Measurements from ENCODE around the gene DGKQ.
"Not testable (repeated sequence)": the region's sequence is repeated elsewhere in the genome, so short reads cannot be mapped to it uniquely, and the experiment has no call there.

DGKQ gene

GRCh38 chr4:1002131-1002630, 28.8 kb upstream of the DGKQ start:
- DNase-seq (ENCODE audit: extremely low read depth, insufficient read length) = no peak
- Histone ChIP-seq H3K27me3 (replicated peaks; ENCODE audit: control insufficient read depth, insufficient read depth, low read length) (peaks cover 5% of the 10 kb centered on the region), H3K4me3 (replicated peaks; ENCODE audit: low read depth, low read length) (no peak overlapping the region), H3K36me3 (ENCODE audit: control insufficient read depth, insufficient read depth, low read length) (no peaks in the 10 kb centered on the region)
- TF ChIP-seq, protein P1, sequence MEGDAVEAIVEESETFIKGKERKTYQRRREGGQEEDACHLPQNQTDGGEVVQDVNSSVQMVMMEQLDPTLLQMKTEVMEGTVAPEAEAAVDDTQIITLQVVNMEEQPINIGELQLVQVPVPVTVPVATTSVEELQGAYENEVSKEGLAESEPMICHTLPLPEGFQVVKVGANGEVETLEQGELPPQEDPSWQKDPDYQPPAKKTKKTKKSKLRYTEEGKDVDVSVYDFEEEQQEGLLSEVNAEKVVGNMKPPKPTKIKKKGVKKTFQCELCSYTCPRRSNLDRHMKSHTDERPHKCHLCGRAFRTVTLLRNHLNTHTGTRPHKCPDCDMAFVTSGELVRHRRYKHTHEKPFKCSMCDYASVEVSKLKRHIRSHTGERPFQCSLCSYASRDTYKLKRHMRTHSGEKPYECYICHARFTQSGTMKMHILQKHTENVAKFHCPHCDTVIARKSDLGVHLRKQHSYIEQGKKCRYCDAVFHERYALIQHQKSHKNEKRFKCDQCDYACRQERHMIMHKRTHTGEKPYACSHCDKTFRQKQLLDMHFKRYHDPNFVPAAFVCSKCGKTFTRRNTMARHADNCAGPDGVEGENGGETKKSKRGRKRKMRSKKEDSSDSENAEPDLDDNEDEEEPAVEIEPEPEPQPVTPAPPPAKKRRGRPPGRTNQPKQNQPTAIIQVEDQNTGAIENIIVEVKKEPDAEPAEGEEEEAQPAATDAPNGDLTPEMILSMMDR (IDR thresholded peaks at IDR 0.05; ENCODE audit: insufficient read depth, low read length, poor library complexity, severe bottlenecking) = no peak

GRCh38 chr4:1001561-1002130, 28.3 kb upstream of the DGKQ start:
- Histone ChIP-seq H3K4me3 (replicated peaks; ENCODE audit: low read depth, low read length) (no peak overlapping the region), H3K36me3 (ENCODE audit: control insufficient read depth, insufficient read depth, low read length) (no peaks in the 10 kb centered on the region), H3K27me3 (replicated peaks; ENCODE audit: control insufficient read depth, insufficient read depth, low read length) (peaks cover 5% of the 10 kb centered on the region)
- TF ChIP-seq, protein P1 (IDR thresholded peaks at IDR 0.05; ENCODE audit: insufficient read depth, low read length, poor library complexity, severe bottlenecking) = no peak
- no peak for DNase-seq (ENCODE audit: extremely low read depth, insufficient read length)

DNA sequence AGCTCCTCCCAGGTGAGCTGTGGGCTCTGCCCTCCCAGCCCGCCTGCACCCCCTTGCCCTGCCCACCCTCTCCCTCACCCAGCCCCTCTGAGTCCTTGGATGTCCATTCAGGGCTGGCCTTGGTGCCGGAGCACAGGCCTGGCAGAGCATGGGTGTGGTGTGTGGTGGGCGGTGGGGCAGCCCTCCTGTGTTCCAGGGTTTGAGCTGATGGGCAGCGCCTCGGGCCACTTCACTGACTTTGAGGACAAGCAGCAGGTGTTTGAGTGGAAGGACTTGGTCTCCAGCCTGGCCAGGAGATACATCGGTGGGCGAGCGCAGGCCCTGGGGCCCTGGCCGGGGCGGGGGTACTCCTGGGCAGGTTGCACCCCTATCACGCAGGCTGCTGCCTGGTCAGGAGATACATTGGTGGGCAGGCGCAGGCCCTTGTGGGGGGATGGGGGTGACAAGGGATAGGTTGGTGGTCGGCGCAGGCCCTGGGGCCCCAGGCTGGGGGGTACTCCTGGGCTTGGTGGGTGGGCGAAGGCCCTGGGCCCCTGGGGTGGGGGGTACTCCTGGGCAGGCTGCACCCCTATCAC, 27.4 kb upstream of the DGKQ start:
- Histone ChIP-seq H3K4me3 (replicated peaks; ENCODE audit: low read depth, low read length) (no peak overlapping the region), H3K27me3 (replicated peaks; ENCODE audit: control insufficient read depth, insufficient read depth, low read length) (peaks cover 5% of the 10 kb centered on the region), H3K36me3 (ENCODE audit: control insufficient read depth, insufficient read depth, low read length) (no peaks in the 10 kb centered on the region)
- DNase-seq (ENCODE audit: extremely low read depth, insufficient read length) = no peak
- TF ChIP-seq, protein P1 (IDR thresholded peaks at IDR 0.05; ENCODE audit: insufficient read depth, low read length, poor library complexity, severe bottlenecking) = no peak

- Histone ChIP-seq H3K4me3 (replicated peaks; ENCODE audit: low read depth, low read length) (no peak overlapping the region), H3K36me3 (ENCODE audit: control insufficient read depth, insufficient read depth, low read length) (no peaks in the 10 kb centered on the region), H3K27me3 (replicated peaks; ENCODE audit: control insufficient read depth, insufficient read depth, low read length) (peaks cover 5% of the 10 kb centered on the region)
- TF ChIP-seq, protein P1 (IDR thresholded peaks at IDR 0.05; ENCODE audit: insufficient read depth, low read length, poor library complexity, severe bottlenecking) = no peak
- no peak for DNase-seq (ENCODE audit: extremely low read depth, insufficient read length)
Observed at GRCh38 chr4:999882-1000425, 26.6 kb upstream of the DGKQ start.

DNA sequence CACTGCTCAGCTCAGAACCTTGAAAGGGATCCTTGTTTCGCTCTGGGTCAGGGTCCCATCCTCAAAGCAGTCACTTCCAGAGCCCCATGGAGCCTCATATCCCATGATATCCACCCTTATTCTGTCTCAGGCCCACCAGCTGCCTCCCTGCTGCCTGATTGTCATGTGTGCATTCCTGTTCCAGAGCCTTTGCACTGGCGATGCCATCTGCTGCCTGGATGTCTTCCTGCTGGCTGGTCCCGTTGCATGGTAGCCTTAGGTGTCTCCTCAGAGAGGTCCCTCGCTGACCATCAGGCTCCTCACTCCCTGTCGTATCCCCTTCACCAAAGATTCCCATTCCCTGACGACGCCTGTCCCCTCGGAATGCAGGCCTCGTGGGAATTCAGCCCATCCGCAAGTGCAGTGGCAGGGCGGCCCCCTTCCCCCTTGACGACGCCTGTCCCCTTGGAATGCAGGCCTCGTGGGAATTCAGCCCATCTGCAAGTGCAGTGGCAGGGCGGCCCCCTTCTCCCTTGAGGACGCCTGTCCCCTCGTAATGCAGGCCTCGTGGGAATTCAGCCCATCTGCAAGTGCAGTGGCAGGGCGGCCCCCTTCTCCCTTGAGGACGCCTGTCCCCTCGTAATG, 26.0 kb upstream of the DGKQ start:
- H3K4me3 ChIP-seq (replicated peaks; ENCODE audit: low read depth, low read length); H3K27me3 ChIP-seq (replicated peaks; ENCODE audit: control insufficient read depth, insufficient read depth, low read length); H3K36me3 ChIP-seq (ENCODE audit: control insufficient read depth, insufficient read depth, low read length); DNase-seq (ENCODE audit: extremely low read depth, insufficient read length): not testable (repeated sequence)

DNA sequence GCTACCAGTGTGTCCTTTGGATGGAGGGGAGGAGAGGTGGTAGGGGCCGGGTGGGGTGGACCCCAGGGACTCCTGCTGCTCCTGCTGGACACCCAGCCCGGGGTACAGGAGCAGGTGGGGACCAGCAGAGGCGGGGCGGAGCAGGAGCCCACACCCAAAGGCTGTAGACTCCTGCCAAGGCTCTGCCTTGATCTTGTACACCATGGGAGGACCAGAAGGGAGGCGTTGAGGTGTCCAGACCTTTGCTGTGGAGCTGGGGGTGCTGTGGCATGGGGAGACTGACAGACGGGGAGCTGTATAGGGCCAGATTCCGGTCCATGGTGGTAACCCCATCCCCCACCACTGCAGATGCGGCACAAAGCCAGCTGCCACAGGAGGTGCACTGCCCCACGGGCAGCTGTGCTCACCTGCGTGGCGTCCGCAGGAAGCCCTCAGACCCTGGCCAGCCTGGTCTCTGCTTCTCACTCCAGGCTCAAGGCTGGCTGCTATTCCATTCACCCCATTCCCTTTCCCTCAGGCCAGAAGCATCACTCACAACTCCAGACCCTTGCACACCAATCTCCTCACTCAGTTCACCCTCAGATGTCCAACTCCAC, 24.8 kb upstream of the DGKQ start:
- TF ChIP-seq, protein P1 (IDR thresholded peaks at IDR 0.05; ENCODE audit: insufficient read depth, low read length, poor library complexity, severe bottlenecking) = no peak
- Histone ChIP-seq H3K4me3 (replicated peaks; ENCODE audit: low read depth, low read length) (no peak overlapping the region), H3K36me3 (ENCODE audit: control insufficient read depth, insufficient read depth, low read length) (no peaks in the 10 kb centered on the region), H3K27me3 (replicated peaks; ENCODE audit: control insufficient read depth, insufficient read depth, low read length) (peaks cover 5% of the 10 kb centered on the region)
- no peak for DNase-seq (ENCODE audit: extremely low read depth, insufficient read length)

Measured in GM06990 (cell line).